HEK293 (cell line): ENCODE data around the gene ACAD8.

ENCODE experiments used
- CTCF ChIA-PET: fragments of 350-600 bp; formaldehyde crosslinking; extraction: SDS; loops from one replicate; lab custom pipeline; 2021; ENCODE audit warnings: antibody characterized with exemption; lab: Yijun Ruan, JAX
- POLR2A ChIA-PET: fragments of 300-600 bp; formaldehyde crosslinking; extraction: SDS; loops from one replicate; lab custom pipeline; 2020; ENCODE audit warnings: antibody characterized with exemption, inconsistent platforms; lab: Yijun Ruan, JAX
- H3K27ac ChIP-seq: fragments of 200-500 bp; sonication (Bioruptor generic); 2 replicates; pipeline ENCODE4 v1.5.1; 2014; ENCODE audit warnings: low read depth, low read length, control low read depth, inconsistent platforms; ENCODE audit errors: extremely low read depth
- H3K36me3 ChIP-seq, 2 experiments: fragments of 200-500 bp in 1 of 2; sonication (Bioruptor generic) in 1 of 2; 1 replicate in 1 of 2; 2 replicates in 1 of 2; pipeline ENCODE4 v1.5.1; 2014 to 2017; ENCODE audit warnings: inconsistent platforms in 2 of 2, low read length in 2 of 2; ENCODE audit not compliant: control insufficient read depth in 2 of 2, insufficient read depth in 1 of 2
- H3K4me1 ChIP-seq: fragments of 200-500 bp; sonication (Bioruptor generic); 2 replicates; pipeline ENCODE4 v1.5.1; 2014; ENCODE audit warnings: mild to moderate bottlenecking, low read length, inconsistent platforms; ENCODE audit not compliant: control insufficient read depth, insufficient read depth
- H3K4me3 ChIP-seq: 2 replicates; pipeline ENCODE4 v1.5.1; 2011; ENCODE audit warnings: low read depth, mild to moderate bottlenecking, control low read depth, low read length, moderate library complexity
- H3K9me3 ChIP-seq: fragments of 200-500 bp; sonication (Bioruptor generic); 2 replicates; pipeline ENCODE4 v1.5.1; 2014; ENCODE audit warnings: low read depth, low read length, inconsistent platforms; ENCODE audit not compliant: control insufficient read depth, insufficient read depth
- EGR2 ChIP-seq: fragments of 450-650 bp; formaldehyde crosslinking; IDR thresholded peaks from 2 replicates; pipeline ENCODE4 v1.5.1; 2016; ENCODE audit warnings: low read depth, missing biosample characterization, missing genetic modification characterization
- GLIS2 ChIP-seq: fragments of 450-650 bp; formaldehyde crosslinking; IDR thresholded peaks from 2 replicates; pipeline ENCODE4 v1.5.1; 2016; ENCODE audit warnings: missing biosample characterization, missing genetic modification characterization
- IKZF3 ChIP-seq: fragments of 450-650 bp; IDR thresholded peaks from 2 replicates; pipeline ENCODE4 v1.5.0; 2018; ENCODE audit warnings: missing biosample characterization, mild to moderate bottlenecking, missing genetic modification characterization, moderate library complexity
- KLF1 ChIP-seq: fragments of 450-650 bp; formaldehyde crosslinking; IDR thresholded peaks from 2 replicates; pipeline ENCODE4 v1.5.1; 2016; ENCODE audit warnings: missing biosample characterization, missing genetic modification characterization
- PATZ1 ChIP-seq: fragments of 450-650 bp; formaldehyde crosslinking; IDR thresholded peaks from 2 replicates; pipeline ENCODE4 v1.5.1; 2016; ENCODE audit warnings: missing biosample characterization, missing genetic modification characterization
- PBX3 ChIP-seq: sonication (generic); formaldehyde crosslinking; IDR thresholded peaks from 2 replicates; pipeline ENCODE4 v1.8.1; 2022; ENCODE audit warnings: mild to moderate bottlenecking, moderate library complexity, missing genetic modification reagents
- PRDM10 ChIP-seq: fragments of 450-650 bp; formaldehyde crosslinking; IDR thresholded peaks from 2 replicates; pipeline ENCODE4 v1.5.1; 2016; ENCODE audit warnings: missing biosample characterization, missing genetic modification characterization
- RBAK ChIP-seq: fragments of 450-650 bp; formaldehyde crosslinking; IDR thresholded peaks from 2 replicates; pipeline ENCODE4 v1.5.1; 2016; ENCODE audit warnings: missing biosample characterization, missing genetic modification characterization
- SCRT2 ChIP-seq: fragments of 450-650 bp; formaldehyde crosslinking; IDR thresholded peaks from 2 replicates; pipeline ENCODE4 v1.5.1; 2016; ENCODE audit warnings: missing biosample characterization, missing genetic modification characterization
- SP3 ChIP-seq: fragments of 450-650 bp; formaldehyde crosslinking; IDR thresholded peaks from 2 replicates; pipeline ENCODE4 v1.5.1; 2016; ENCODE audit warnings: missing biosample characterization, missing genetic modification characterization
- WT1 ChIP-seq: fragments of 450-650 bp; formaldehyde crosslinking; IDR thresholded peaks from 2 replicates; pipeline ENCODE4 v1.5.1; 2016; ENCODE audit warnings: missing biosample characterization, missing genetic modification characterization
- ZBTB17 ChIP-seq: fragments of 450-650 bp; formaldehyde crosslinking; IDR thresholded peaks from 2 replicates; pipeline ENCODE4 v1.5.1; 2016; ENCODE audit warnings: missing biosample characterization, missing genetic modification characterization
- ZBTB48 ChIP-seq: fragments of 450-650 bp; formaldehyde crosslinking; IDR thresholded peaks from 2 replicates; pipeline ENCODE4 v1.5.1; 2016; ENCODE audit warnings: missing biosample characterization, missing genetic modification characterization
- ZBTB7A ChIP-seq: fragments of 450-650 bp; formaldehyde crosslinking; IDR thresholded peaks from 2 replicates; pipeline ENCODE4 v1.5.1; 2016; ENCODE audit warnings: low read depth, missing biosample characterization, missing genetic modification characterization
- ZEB2 ChIP-seq: fragments of 450-650 bp; formaldehyde crosslinking; IDR thresholded peaks from 2 replicates; pipeline ENCODE4 v1.5.1; 2016; ENCODE audit warnings: missing biosample characterization, missing genetic modification characterization
- ZFHX2 ChIP-seq: fragments of 450-650 bp; formaldehyde crosslinking; conservative IDR thresholded peaks from 2 replicates; pipeline ENCODE4 v1.5.1; 2016; ENCODE audit warnings: missing biosample characterization, missing genetic modification characterization
- ZIC2 ChIP-seq: fragments of 450-650 bp; formaldehyde crosslinking; IDR thresholded peaks from 2 replicates; pipeline ENCODE4 v1.5.1; 2016; ENCODE audit warnings: missing biosample characterization, missing genetic modification characterization
- ZNF114 ChIP-seq: fragments of 450-650 bp; formaldehyde crosslinking; IDR thresholded peaks from 2 replicates; pipeline ENCODE4 v1.5.0; 2017; ENCODE audit warnings: missing biosample characterization, missing genetic modification characterization
- ZNF121 ChIP-seq: fragments of 450-650 bp; formaldehyde crosslinking; IDR thresholded peaks from 2 replicates; pipeline ENCODE4 v1.5.1; 2016; ENCODE audit warnings: missing biosample characterization, missing genetic modification characterization
- ZNF184 ChIP-seq: fragments of 450-650 bp; IDR thresholded peaks from 2 replicates; pipeline ENCODE4 v1.5.1; 2018; ENCODE audit warnings: missing biosample characterization, mild to moderate bottlenecking, missing genetic modification characterization
- ZNF19 ChIP-seq: fragments of 450-650 bp; formaldehyde crosslinking; IDR thresholded peaks from 2 replicates; pipeline ENCODE4; 2016; ENCODE audit warnings: missing biosample characterization, missing genetic modification characterization, low read depth
- ZNF335 ChIP-seq: fragments of 450-650 bp; formaldehyde crosslinking; conservative IDR thresholded peaks from 2 replicates; pipeline ENCODE4 v1.5.1; 2016; ENCODE audit warnings: missing biosample characterization, missing genetic modification characterization
- ZNF341 ChIP-seq: fragments of 450-650 bp; formaldehyde crosslinking; IDR thresholded peaks from 2 replicates; pipeline ENCODE4; 2016; ENCODE audit warnings: low read depth, missing biosample characterization, missing genetic modification characterization
- ZNF423 ChIP-seq: fragments of 450-650 bp; formaldehyde crosslinking; IDR thresholded peaks from 2 replicates; pipeline ENCODE4 v1.5.1; 2016; ENCODE audit warnings: missing biosample characterization, missing genetic modification characterization
- ZNF473 ChIP-seq: fragments of 450-650 bp; formaldehyde crosslinking; IDR thresholded peaks from 2 replicates; pipeline ENCODE4 v1.5.1; 2017; ENCODE audit warnings: missing biosample characterization, missing genetic modification characterization
- ZNF501 ChIP-seq: fragments of 450-650 bp; formaldehyde crosslinking; IDR thresholded peaks from 2 replicates; pipeline ENCODE4 v1.5.1; 2016; ENCODE audit warnings: missing biosample characterization, missing genetic modification characterization
- ZNF561 ChIP-seq: fragments of 450-650 bp; IDR thresholded peaks from 2 replicates; pipeline ENCODE4 v1.5.1; 2018; ENCODE audit warnings: missing biosample characterization, missing genetic modification characterization, borderline replicate concordance
- ZNF571 ChIP-seq: fragments of 450-650 bp; formaldehyde crosslinking; IDR thresholded peaks from 2 replicates; pipeline ENCODE4 v1.5.0; 2017; ENCODE audit warnings: missing biosample characterization, missing genetic modification characterization
- ZNF660 ChIP-seq: fragments of 450-650 bp; IDR thresholded peaks from 2 replicates; pipeline ENCODE4 v1.5.1; 2018; ENCODE audit warnings: missing biosample characterization, mild to moderate bottlenecking, missing genetic modification characterization
- ZNF747 ChIP-seq: fragments of 450-650 bp; formaldehyde crosslinking; IDR thresholded peaks from 2 replicates; pipeline ENCODE4 v1.5.1; 2016; ENCODE audit warnings: missing biosample characterization, missing genetic modification characterization
- ZNF785 ChIP-seq: fragments of 450-650 bp; formaldehyde crosslinking; IDR thresholded peaks from 2 replicates; pipeline ENCODE4 v1.5.1; 2016; ENCODE audit warnings: missing biosample characterization, missing genetic modification characterization
- ZSCAN16 ChIP-seq: fragments of 450-650 bp; formaldehyde crosslinking; IDR thresholded peaks from 2 replicates; pipeline ENCODE4 v1.5.1; 2016; ENCODE audit warnings: missing biosample characterization, missing genetic modification characterization

ACAD8 gene

GRCh38 chr11:134224710-134225664 is 28.4 kb upstream of the ACAD8 start:
- peaks cover 3 to 35% of the 10 kb centered on the region in 2 experiments; a peak in 2 of 3 replicates for H3K36me3 ChIP-seq
- H3K27ac ChIP-seq, result peak overlapping the region; percentile 77; the same call in 1 of the 2 replicates
- CTCF ChIA-PET, result interaction anchor here (0.6 to 2.8 kb wide), 5 partner anchors 9 to 171 kb away, joined by 3 to 8 read pairs (median 5); no protein-coding TSS in a partner anchor
- peak overlapping the region; percentile 83 for H3K4me3 ChIP-seq
- POLR2A ChIA-PET, result interaction anchor here (0.6 to 3.8 kb wide), 19 partner anchors 9 to 565 kb away, joined by 3 to 35 read pairs (median 5); partner anchors contain the start of genes ACAD8, GLB1L3 and THYN1
- no peaks in the 10 kb centered on the region for H3K9me3 ChIP-seq
- H3K4me1 ChIP-seq, result peaks cover 7% of the 10 kb centered on the region; the same call in 1 of the 2 replicates
- TF ChIP-seq RBAK (tag by site-specific recombination) (no peak), PRDM10 (tag by site-specific recombination) (no peak), ZNF184 (tag by site-specific recombination) (no peak), SCRT2 (peak; percentile 58), ZNF571 (tag by site-specific recombination) (no peak), ZNF660 (0 out of 2 replicates have a peak, but pooled peaks have one; percentile 21), ZNF501 (tag by site-specific recombination) (peak; percentile 47; the same call in 1 of the 2 replicates), ZNF473 (tag by site-specific recombination) (no peak), PATZ1 (peak; percentile 68), IKZF3 (tag by site-specific recombination) (0 out of 2 replicates have a peak, but pooled peaks have one; percentile 1), ZFHX2 (peak; percentile 70), ZBTB7A (tag by site-specific recombination) (peak; percentile 86), ZNF341 (tag by site-specific recombination) (peak; percentile 88), ZBTB17 (tag by site-specific recombination) (peak; percentile 46), ZNF335 (tag by site-specific recombination) (peak; percentile 74), ZIC2 (tag by site-specific recombination) (peak; percentile 64), ZNF423 (tag by site-specific recombination) (peak; percentile 66), ZNF747 (tag by site-specific recombination) (no peak), ZNF19 (tag by site-specific recombination) (no peak), EGR2 (tag by site-specific recombination) (peak; percentile 74), ZNF114 (tag by site-specific recombination) (no peak), GLIS2 (tag by site-specific recombination) (peak; percentile 39; the same call in 1 of the 2 replicates), ZNF121 (tag by site-specific recombination) (0 out of 2 replicates have a peak, but pooled peaks have one; percentile 9), PBX3 (0 out of 2 replicates have a peak, but pooled peaks have one; percentile 23), ZNF785 (no peak), ZSCAN16 (tag by site-specific recombination) (no peak), ZNF561 (tag by site-specific recombination) (0 out of 2 replicates have a peak, but pooled peaks have one; percentile 63), WT1 (tag by site-specific recombination) (peak; percentile 82), ZEB2 (tag by site-specific recombination) (0 out of 2 replicates have a peak, but pooled peaks have one; percentile 19), KLF1 (tag by site-specific recombination) (peak; percentile 70), SP3 (tag by site-specific recombination) (peak; percentile 59), ZBTB48 (tag by site-specific recombination) (0 out of 2 replicates have a peak, but pooled peaks have one; percentile 20)
